HEK293T (cell line): ENCODE data around the gene PHACTR2.

Experiments
- BHLHE40 ChIP-seq: fragments of 450-650 bp; IDR thresholded peaks from 2 replicates; pipeline ENCODE4 v1.6.1; 2016; ENCODE audit warnings: mild to moderate bottlenecking, moderate library complexity, borderline replicate concordance
- ELF4 ChIP-seq: fragments of 450-650 bp; IDR thresholded peaks from 2 replicates; pipeline ENCODE4 v1.6.1; 2017; ENCODE audit warnings: antibody characterized with exemption
- FOXM1 ChIP-seq: fragments of 450-650 bp; IDR thresholded peaks from 2 replicates; pipeline ENCODE4 v1.6.1; 2017; ENCODE audit warnings: mild to moderate bottlenecking, borderline replicate concordance
- TARDBP ChIP-seq: fragments of 450-650 bp; IDR thresholded peaks from 2 replicates; pipeline ENCODE4 v1.6.1; 2016

GRCh38 chr6:143749891-143750290 lies 72.1 kb downstream of the PHACTR2 start:
- no peak for TF ChIP-seq ELF4
- no peak for TF ChIP-seq FOXM1
- no peak for TF ChIP-seq TARDBP
- no peak for TF ChIP-seq BHLHE40
